ENCODE measurements around the gene AADAT.
A peak's percentile ranks its signal among the peaks of the same experiment; 100 is the strongest.
"Not testable (repeated sequence)": the region's sequence is repeated elsewhere in the genome, so short reads cannot be mapped to it uniquely, and the experiment has no call there.

The AADAT gene

GRCh38 chr4:170089668-170090351, at the start of gene AADAT:
AADAT (minus strand) TSS chr4:170089956; CDS start chr4:170089690, 266 bp downstream.
- DNase-seq (ENCODE audit: low read depth in 2 of 2): no peak

GRCh38 chr4:170138580-170139194, 48.9 kb upstream of the AADAT start:
- peak; percentile 18 to 34 for DNase-seq (ENCODE audit: low read depth in 2 of 2)

- DNase-seq (ENCODE audit: low read depth in 2 of 2): no peak
Measured at GRCh38 chr4:170137927-170138326, 48.2 kb upstream of the AADAT start.

GRCh38 chr4:170137466-170137865, 47.7 kb upstream of the AADAT start:
- no peak for DNase-seq (ENCODE audit: low read depth in 2 of 2)

- DNase-seq (ENCODE audit: low read depth in 2 of 2): no peak
Measured at GRCh38 chr4:170134821-170135220, 45.1 kb upstream of the AADAT start.

GRCh38 chr4:170128219-170128804, 38.6 kb upstream of the AADAT start:
- DNase-seq (ENCODE audit: low read depth in 2 of 2): no peak

- DNase-seq (ENCODE audit: low read depth in 2 of 2): no peak
Measured at GRCh38 chr4:170127758-170128157, 38.0 kb upstream of the AADAT start.

- DNase-seq (ENCODE audit: low read depth in 2 of 2): no peak
Measured at GRCh38 chr4:170124406-170124805, 34.6 kb upstream of the AADAT start.

GRCh38 chr4:170122252-170122651, 32.5 kb upstream of the AADAT start:
- no peak for DNase-seq (ENCODE audit: low read depth in 2 of 2)

GRCh38 chr4:170114636-170115035, 24.9 kb upstream of the AADAT start:
- DNase-seq (ENCODE audit: low read depth in 2 of 2): no peak

- not testable (repeated sequence) for DNase-seq (ENCODE audit: low read depth in 2 of 2)
Measured at GRCh38 chr4:170114183-170114582, 24.4 kb upstream of the AADAT start.

- DNase-seq (ENCODE audit: low read depth in 2 of 2): no peak
Measured at GRCh38 chr4:170111546-170111945, 21.8 kb upstream of the AADAT start.

- DNase-seq (ENCODE audit: low read depth in 2 of 2): no peak
Measured at GRCh38 chr4:170111085-170111484, 21.3 kb upstream of the AADAT start.

- DNase-seq (ENCODE audit: low read depth in 2 of 2): no peak
Measured at GRCh38 chr4:170110285-170110672, 20.5 kb upstream of the AADAT start.

GRCh38 chr4:170109586-170110284, 20.0 kb upstream of the AADAT start:
- no peak for DNase-seq (ENCODE audit: low read depth in 2 of 2)

- no peak for DNase-seq (ENCODE audit: low read depth in 2 of 2)
Measured at GRCh38 chr4:170106900-170107299, 17.1 kb upstream of the AADAT start.

- no peak for DNase-seq (ENCODE audit: low read depth in 2 of 2)
Measured at GRCh38 chr4:170102426-170102825, 12.7 kb upstream of the AADAT start.

- not testable (repeated sequence) for DNase-seq (ENCODE audit: low read depth in 2 of 2)
Measured at GRCh38 chr4:170098171-170098570, 8.4 kb upstream of the AADAT start.

- DNase-seq (ENCODE audit: low read depth in 2 of 2): no peak
Measured at GRCh38 chr4:170097681-170098080, 7.9 kb upstream of the AADAT start.

- DNase-seq (ENCODE audit: low read depth in 2 of 2): no peak
Measured at GRCh38 chr4:170093973-170094535, 4.3 kb upstream of the AADAT start.

- no peak for DNase-seq (ENCODE audit: low read depth in 2 of 2)
Measured at GRCh38 chr4:170091069-170091696, 1.4 kb upstream of the AADAT start.
